ENCODE data around the gene TPO.
"Not testable (repeated sequence)": the region's sequence is repeated elsewhere in the genome, so short reads cannot be mapped to it uniquely, and the experiment has no call there.

Gene TPO

DNA sequence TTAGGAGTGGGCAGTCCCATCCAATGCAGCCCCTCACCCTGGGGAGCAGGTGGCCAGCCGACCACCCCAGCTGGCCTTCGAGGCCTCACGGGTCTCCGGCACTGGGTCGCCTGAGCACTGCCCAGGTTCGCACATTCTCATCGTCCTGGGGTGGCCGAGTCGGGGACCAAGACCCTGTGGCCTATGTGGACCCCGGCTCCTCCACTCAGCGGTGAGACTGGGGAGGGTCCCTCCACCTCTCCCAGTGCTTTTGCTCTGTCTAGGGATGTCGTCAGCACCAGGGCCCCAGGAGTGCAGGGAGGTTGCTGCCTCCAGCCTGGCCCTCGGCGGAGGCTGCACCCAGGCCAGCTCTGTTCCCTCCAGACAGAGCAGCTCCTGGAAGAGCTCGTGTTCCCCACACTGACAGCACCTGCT is 89.6 kb downstream of the TPO start:
- no peak for DNase-seq (ENCODE audit: low read depth)

DNA sequence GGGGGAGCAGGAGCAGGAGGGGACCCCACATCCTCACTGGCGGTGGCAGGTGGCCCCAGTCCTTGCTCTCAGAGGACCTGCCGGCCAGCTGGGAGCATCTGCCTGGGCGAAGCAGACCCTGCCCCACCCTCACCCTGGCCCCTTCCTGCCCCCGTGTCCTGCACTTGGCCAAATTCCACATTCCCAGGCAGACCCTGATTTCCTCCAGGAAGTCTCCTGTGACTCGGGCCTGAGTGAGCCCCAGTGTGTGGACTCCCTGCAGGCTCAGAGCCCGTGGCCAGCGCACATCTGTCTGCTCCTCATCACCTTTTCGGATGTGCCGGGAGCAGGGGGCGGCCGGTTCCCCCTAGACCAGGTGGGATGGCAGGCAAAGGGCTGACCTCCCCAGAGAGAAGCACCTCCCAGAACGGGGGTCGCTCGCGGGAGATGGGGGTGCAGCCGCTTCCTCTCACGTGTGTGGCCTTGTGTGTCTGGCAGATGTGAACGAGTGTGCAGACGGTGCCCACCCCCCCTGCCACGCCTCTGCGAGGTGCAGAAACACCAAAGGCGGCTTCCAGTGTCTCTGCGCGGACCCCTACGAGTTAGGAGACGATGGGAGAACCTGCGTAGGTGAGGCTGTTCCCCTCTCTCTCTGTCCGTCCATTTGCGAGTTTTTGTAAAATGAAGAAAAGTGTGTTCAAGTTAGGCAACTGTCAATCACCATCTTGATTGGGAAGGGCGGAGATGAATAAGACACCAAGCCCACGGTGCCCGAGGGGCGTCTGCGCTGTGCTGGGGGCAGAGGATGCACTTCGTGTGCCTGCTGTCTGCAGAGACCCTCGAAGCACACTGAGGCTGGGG is 90.4 kb downstream of the TPO start:
- DNase-seq (ENCODE audit: low read depth), result no peak

DNA sequence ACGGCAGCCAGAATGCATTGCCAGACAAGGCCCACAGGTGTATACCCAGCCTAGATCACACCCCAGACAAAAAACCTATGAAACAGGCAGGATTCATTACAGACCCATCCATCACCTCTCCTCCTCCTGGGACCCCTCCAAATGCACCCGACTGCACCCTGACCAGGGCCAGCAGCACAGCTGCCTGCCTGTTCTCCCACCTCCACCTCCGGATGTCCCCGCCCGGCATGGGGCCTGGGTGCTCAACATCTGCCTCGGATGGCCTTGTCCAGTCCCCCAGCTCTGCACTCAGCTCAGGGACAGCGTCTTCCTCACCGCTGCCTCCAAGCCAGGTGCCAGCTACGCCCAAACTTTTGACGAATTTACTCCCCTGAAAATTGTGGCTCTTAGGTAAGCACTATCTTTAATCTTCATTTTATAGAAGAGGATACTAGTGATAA is 91.1 kb downstream of the TPO start:
- no peak for DNase-seq (ENCODE audit: low read depth)

DNA sequence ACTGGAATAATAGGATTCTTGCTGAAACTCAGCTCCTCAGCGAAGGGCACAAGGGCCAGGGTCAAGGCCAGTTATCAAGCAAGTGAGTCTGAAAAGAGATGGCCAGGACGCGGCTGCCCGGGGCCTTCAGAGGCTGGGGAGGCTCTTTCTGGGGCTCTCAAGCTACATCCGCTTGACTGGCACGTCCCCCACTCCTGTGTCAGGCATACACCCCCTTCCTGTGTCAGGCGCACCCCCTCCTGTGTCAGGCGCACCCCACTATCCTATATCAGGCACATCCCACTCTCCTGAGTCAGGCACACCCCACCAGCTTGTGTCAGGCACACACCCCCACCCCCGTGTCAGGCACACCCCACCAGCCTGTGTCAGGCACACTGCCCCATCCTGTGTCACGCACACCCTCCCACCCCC is 91.8 kb downstream of the TPO start:
- no peak for DNase-seq (ENCODE audit: low read depth)

DNA sequence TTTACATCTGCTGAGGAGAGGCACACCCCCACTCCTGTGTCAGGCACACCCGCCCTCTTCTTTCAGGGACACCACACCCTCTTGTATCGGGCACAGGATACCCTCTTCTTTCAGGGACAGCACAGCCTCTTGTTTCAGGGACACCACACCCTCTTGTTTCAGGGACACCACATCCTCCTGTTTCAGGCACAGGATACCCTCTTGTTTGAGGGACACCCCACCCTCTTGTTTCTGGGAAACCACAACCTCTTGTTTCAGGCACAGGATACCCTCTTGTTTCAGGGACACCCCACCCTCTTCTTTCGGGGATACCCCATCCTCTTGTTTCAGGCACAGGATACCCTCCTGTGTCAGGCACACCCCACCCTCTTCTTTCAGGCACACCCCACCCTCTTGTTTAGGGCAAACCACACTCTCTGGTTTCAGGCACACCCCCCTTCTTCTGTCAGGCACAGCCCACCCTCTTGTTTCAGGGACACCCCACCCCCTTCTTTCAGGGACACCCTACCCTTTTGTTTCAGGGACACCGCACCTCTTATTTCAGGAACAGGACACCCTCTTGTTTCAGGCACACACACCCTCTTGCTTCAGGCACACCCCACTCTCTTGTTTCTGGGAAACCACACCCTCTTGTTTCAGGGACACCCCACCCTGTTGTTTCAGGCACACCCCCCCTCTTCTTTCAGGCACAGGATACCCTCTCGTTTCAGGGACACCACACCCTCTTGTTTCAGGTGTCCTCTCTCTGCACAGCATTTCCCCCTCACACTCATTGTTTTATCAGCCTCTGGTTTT is 96.2 kb downstream of the TPO start:
- no peak for DNase-seq (ENCODE audit: low read depth)

GRCh38 chr2:1510176-1510575 is 96.9 kb downstream of the TPO start:
- no peak for DNase-seq (ENCODE audit: low read depth)

DNA sequence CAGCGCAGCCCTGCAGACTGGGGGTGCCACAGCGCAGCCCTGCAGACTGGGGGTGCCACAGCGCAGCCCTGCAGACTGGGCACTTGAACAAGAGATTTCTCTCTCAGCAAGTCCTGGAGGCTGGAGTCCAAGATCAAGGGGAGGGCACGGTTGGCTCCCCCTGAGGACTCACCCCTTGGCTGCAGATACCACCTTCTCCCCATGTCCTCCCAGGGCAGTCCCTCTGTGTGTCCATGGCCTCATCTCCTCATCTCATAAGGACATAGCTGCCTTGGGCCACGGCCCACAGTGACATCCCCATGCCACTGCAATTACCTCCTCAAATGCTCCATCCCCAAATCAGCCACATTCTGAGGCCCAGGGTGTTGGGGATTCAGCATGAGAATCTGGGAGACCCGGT is 98.2 kb downstream of the TPO start:
- no peak for DNase-seq (ENCODE audit: low read depth)

DNA sequence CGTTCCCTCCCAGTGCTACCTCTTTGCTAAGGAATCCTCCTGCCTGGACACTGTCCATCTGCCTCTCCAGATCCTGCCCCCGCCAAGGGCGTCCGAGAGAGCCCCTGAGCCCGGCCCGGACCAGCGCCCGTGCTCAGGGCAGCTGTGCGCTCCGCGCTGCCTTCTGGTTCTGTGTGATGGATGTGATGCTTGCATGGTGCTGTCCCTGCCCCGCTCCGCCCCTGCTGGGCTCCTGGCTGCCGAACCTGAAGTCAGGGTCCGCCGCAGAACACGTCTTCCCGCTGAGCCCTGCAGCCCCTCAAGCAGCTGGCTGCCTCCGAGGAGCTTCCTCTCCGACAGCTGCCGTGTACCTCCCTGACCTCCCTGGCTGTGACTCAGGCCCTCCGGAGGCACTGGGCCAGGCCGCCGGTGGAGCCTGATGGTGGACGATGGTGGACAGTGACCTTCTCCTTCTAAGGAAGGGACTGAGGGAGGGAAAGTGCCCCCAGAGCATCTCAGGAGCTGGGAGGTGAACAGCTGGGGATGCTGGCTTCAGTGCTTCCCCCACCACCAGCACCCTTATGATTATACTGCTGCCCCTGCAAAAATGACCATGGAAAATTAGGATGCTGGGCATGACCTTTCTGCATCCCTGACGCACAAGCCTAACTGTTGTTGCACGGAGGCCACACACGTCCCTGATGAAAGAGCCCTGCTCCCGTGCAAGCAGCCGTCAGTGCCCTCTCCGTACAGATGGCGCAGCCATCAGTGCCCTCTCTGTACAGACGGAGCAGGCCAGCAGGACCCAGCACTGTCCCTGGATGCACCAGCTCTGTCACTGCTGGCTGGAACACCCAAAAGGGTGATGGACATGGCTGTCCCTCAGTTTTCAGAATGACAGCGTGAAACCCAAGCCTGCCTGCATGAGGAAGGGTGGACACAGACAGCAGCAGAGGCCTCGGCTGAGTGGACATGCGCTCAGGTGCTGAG is 99.3 kb downstream of the TPO start:
- DNase-seq (ENCODE audit: low read depth), result no peak

DNA sequence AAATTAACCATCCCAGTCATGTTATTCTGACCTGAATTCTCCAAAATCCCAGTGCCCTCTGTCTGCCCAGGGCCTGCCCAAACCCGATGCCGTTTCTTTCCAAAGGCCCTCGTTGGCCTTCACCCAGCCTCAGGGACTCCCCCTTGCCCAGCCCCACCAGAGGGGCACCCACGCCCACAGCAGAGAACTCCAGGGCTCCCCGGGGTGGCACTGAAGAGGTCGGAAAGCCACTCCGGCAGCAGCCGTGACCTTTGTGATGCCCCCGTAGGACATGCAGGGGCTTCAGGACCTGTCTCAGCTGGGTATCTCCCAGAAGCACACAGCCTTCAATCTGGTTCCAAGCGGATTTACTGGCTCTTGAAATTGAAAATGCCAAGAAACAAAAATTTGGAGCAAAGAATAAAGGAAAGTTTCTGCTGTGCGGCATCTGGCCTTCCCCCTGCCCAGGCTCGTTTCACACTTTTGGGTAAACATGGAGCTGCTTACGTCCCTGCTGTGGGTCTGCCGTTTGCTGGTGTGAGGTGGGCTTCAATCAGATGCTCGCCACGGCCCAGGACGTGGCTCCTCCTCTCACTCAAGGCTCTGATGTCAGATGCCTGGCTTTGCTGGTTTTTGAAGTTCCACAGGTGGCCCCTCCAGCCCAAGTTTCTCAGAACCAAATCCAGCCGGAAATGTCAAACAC is 101.3 kb downstream of the TPO start:
- no peak for DNase-seq (ENCODE audit: low read depth)

GRCh38 chr2:1515073-1515430 is 101.8 kb downstream of the TPO start:
- no peak for DNase-seq (ENCODE audit: low read depth)

DNA sequence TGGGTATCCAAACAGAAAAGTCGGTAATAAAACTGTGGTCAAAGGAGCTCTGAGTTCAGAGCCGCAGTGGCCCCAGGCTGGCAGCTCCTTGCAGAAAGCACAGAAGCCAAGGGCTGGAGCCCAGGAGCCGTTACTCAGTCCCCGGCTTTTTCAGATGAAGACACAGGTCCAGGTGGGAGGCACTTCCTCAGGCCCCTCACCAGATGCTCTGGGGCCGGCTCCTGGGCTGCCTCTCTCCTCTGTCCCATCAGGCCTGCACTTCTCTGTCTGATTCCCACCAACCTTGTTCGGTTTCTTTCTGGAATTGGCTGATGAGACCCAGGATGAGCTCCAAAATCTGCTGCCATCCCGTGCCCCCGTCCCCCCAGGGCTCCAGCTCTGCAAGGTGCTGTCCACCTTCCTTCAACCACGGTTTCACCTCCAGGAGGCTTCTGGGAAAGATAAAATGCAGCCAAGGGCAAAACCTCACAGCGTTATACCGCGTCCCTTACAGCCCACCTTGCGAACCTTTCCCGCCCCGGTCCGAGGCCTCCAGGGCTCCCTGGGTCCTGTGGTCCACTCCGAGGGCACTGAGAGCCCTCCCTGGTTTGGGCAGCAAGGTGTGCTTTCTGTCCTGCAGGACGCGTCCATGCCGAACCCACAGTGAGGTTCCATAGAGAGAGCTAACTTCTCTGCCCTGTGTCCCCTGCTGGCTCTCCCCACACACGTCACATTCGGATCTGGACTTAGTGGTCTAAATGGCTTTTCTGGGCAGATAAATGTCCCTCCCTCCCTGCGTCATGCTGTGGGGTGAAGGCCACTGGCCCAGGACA is 102.9 kb downstream of the TPO start:
- no peak for DNase-seq (ENCODE audit: low read depth)

- no peak for DNase-seq (ENCODE audit: low read depth)
These were observed 103.5 kb downstream of the TPO start for GRCh38 chr2:1516798-1517060.

GRCh38 chr2:1517291-1517690 is 104.0 kb downstream of the TPO start:
- not testable (repeated sequence) for DNase-seq (ENCODE audit: low read depth)

DNA sequence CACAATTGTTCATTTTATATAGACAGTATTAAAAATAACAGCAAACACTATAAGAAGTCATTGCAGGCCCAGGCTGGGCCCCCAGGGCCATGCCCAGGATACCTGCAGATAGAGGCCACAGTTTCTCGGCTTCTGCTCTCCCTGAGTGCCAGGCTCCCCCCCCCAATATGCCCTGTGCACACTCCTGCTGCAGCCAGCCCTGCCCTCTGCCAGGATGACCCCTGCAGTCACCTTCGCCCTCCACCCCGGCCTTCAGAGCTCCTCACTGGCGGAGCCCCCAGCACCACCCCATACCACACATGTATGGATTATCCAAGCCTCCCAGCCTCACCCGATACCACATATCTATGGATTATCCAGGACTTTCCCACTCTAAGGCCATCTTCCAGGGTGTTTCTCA is 104.5 kb downstream of the TPO start:
- DNase-seq (ENCODE audit: low read depth), result no peak

DNA sequence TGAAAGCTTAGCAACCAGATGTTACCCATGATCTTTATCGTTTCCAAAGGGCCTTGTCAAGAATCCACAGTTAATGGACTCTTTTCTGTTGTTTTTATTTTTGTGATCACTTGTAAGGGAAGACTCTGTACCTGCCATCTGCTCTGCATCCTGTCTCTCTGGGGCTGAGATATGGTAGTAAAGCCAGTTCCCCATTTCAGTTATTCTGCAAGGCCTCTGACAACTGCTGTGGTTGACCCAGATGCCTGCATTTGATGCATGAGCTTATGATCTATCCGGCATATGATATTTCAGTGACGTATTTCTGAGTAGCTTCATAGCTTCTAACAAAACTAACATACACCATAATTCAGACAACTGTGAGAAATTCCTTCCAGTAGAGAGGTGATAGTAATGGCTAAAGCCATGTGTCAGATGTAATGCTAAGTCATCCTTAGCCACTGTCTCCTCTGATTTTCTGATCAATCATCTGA is 105.1 kb downstream of the TPO start:
- DNase-seq (ENCODE audit: low read depth), result no peak

DNA sequence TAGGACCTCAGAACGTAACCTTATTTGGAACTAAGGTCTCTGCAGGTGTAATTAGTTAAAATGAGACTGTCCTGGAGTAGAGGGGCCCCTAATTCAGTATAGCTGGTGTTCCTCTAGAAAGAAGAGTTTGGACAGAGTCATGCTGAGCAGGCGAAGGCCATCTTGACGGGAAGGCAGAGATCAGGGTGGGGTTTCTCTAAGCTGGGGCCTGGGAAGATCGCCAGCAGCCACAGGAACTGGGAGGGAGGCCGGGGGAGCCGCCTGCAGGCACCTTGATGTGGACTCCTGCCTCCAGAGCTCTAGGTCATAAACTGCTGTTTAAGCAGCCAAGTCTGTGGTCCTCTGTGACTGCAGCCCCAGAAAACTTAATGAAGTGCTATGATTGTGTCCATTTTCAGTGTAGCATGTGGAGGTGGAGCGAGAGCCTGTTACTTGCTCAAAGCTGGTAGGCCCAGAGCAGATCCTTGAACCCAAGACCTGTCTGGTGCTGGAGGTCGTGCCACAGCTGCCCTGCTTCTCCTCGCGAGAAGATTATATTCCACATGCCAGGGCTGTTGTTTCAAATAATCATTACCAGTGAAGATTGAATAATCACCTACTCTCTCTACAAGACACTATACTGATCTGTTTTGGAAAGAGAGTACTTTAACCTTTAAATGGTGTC is 105.7 kb downstream of the TPO start:
- DNase-seq (ENCODE audit: low read depth), result no peak

DNA sequence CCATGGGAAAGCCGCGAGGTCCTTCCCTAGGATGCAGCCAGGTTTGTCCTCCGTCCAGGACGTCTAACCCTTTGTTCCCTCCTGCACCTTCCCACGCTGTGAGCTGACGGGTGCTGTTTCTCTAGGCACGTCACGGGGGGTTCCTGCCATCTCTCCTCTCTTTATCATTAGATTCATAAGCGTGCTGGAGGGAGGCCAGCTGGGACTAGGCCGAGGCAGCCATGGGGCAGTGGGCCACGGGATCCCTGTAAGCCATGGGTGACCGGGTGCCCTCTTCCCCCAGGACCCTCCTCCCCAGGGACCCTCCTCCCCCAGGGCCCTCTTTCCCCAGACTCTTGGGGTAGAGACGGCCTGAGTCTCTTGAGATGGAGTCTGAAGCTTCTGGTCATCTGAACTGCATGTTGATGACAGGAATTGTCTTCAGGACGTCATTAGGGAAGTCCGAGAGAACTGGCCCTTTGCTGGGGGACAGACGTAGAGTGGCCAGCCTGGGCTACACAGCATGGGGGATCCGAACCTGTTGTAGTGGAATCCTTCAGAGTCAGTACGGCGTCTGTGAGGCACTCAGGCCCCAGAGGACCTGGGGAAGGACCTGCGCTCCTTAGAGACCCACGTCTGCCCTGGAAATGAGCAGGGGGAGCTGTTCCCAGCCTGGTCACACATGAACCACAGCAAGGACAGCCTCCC is 108.1 kb downstream of the TPO start:
- no peak for DNase-seq (ENCODE audit: low read depth)

GRCh38 chr2:1521878-1522830 is 108.9 kb downstream of the TPO start:
- DNase-seq (ENCODE audit: low read depth), result no peak

Data from fibroblast of gingiva (primary cell).